OCI-M2 (cell line): Measurements from ENCODE around the gene LCTL.

Source experiments
- DNase-seq: peaks from one replicate; lab custom pipeline; 2025; ENCODE audit not compliant: unreplicated experiment; lab: John Stamatoyannopoulos, UW

Gene LCTL

GRCh38 chr15:66566963-66567531, 1.2 kb upstream of the LCTL start:
- peak; percentile 32 for DNase-seq

GRCh38 chr15:66565141-66565641, 607 bp downstream of the LCTL start:
- DNase-seq: no peak

- DNase-seq: no peak
These were observed 1.4 kb downstream of the LCTL start for GRCh38 chr15:66564136-66565041.

- no peak for DNase-seq
These were observed 2.2 kb downstream of the LCTL start for GRCh38 chr15:66563566-66564110.

- no peak for DNase-seq
These were observed 2.7 kb downstream of the LCTL start for GRCh38 chr15:66563126-66563525.

- no peak for DNase-seq
These were observed 4.8 kb downstream of the LCTL start for GRCh38 chr15:66560856-66561525.

- DNase-seq: no peak
These were observed 7.5 kb downstream of the LCTL start for GRCh38 chr15:66558271-66558670.

GRCh38 chr15:66555685-66556084, 10.1 kb downstream of the LCTL start:
- no peak for DNase-seq

- DNase-seq: no peak
These were observed 20.5 kb downstream of the LCTL start for GRCh38 chr15:66545255-66545654.

GRCh38 chr15:66542896-66543295, 22.9 kb downstream of the LCTL start:
- no peak for DNase-seq

GRCh38 chr15:66535056-66535455, 30.7 kb downstream of the LCTL start:
- no peak for DNase-seq

- DNase-seq: no peak
These were observed 41.0 kb downstream of the LCTL start for GRCh38 chr15:66524838-66525237.

GRCh38 chr15:66523926-66524325, 41.9 kb downstream of the LCTL start:
- no peak for DNase-seq

GRCh38 chr15:66515901-66516322, 49.9 kb downstream of the LCTL start:
- no peak for DNase-seq

- no peak for DNase-seq
These were observed 51.2 kb downstream of the LCTL start for GRCh38 chr15:66514586-66514985.

- DNase-seq: no peak
These were observed 57.4 kb downstream of the LCTL start for GRCh38 chr15:66508293-66508883.

- DNase-seq: no peak
These were observed 60.0 kb downstream of the LCTL start for GRCh38 chr15:66505818-66506217.

- no peak for DNase-seq
These were observed 60.4 kb downstream of the LCTL start for GRCh38 chr15:66505430-66505811.

GRCh38 chr15:66504563-66505429, 61.0 kb downstream of the LCTL start, which contains the start of the genes RPL4 and ZWILCH:
RPL4 (minus strand) TSS chr15:66504855; CDS start chr15:66504790, 65 bp downstream.
ZWILCH (plus strand) TSS chr15:66505326; CDS start chr15:66505339, 13 bp downstream.
- DNase-seq: peak; percentile 37
